Ammon's horn (tissue), 1 donor: ENCODE results near the gene ZBTB8OS.
A peak's percentile ranks its signal among the peaks of the same experiment; 100 is the strongest.
"Not testable (repeated sequence)": the region's sequence is repeated elsewhere in the genome, so short reads cannot be mapped to it uniquely, and the experiment has no call there.

Source experiments
- DNase-seq: peaks from one replicate; pipeline ENCODE4 v3.0.0-alpha.2; 2016; ENCODE audit warnings: low spot score

The ZBTB8OS gene

DNA sequence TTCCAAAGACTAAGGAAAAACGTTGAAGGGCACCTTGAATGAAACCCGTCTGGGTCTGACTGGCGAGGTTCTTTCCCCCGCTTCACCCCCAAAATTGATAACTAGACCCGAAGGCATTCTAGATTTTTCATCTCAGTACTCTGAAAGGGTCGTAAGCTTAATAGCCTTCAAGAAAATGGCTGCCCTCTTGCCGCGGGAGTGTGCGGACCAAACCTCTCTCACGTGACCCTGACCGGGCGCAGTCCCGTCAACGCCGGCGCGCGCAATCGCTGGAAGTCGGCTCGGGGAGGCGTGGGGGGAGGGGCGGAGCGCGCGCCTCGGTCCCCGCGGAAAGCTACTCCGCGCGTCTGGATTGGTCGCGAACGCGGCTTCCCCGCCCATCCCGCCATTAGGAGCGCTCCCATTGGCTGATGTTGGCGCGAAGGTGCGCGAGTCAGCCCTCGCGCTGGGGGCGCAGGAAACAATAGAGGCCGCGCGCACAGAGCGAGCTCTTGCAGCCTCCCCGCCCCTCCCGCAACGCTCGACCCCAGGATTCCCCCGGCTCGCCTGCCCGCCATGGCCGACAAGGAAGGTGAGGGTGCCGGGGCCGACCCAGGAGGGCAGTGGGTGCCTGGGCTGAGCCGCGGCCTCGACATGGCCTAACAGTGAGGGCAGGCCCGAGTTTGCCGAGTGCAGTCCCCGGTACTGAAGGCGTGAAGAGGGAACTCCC is 556 bp upstream of the ZBTB8OS start, which contains the start of gene RBBP4:
RBBP4 (plus strand) TSS at position 457 of the 709 bp plus-strand sequence; CDS start at position 556, 99 bp downstream.
- peak; percentile 97 for DNase-seq

DNA sequence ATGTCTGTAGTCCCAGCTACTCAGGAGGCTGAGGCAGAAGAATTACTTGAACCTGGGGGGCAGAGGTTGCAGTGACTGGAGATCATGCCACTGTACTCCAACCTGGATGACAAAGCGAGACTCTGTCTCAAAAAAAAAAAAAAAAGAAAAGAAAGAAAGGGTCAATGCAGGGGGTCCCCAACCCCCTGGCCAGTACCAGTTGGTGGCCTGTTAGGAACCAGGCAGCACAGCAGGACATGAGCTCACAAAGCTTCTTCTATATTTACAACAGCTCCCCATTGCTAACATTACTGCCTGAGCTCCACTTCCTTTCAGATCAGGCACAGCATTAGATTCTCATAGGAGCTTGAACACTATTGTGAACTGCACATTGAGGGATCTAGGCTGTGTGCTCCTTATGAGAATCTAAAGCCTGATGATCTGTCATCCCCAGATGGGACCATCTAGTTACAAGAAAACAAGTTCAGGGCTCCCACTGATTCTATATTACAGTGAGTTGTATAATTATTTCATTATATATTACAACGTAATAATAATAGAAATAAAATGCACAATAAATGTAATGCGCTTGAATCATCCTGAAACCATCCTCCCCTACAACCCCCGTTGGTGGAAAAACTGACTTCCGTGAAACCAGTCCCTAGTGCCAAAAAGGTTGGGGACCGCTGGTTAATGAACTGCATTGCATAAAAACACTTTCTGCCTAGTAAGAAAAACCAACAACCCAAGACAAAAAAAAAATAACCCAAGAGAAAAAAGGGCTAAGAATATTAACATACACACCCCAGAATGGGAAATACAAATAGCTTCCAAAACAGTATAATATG is 2.8 kb downstream of the ZBTB8OS start:
- no peak for DNase-seq

DNA sequence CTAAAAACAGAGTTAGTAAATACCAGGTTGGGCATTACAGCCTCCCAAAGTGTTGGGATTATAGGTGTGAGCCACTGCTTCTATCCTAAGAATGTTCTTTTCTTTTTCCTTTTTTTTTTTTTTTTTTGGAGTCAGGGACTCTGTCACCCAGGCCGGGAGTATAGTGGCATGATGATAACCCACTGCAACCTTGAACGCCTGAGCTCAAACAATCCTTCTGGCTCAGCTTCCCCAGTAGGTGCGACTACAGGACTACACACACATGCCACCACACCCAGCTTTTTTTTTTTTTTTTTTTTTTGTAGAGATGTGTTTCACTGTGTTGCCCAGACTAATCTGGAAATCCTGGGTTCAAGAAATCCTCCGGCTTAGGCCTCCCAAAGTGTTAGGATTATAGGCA is 5.9 kb downstream of the ZBTB8OS start:
- DNase-seq = no peak

DNA sequence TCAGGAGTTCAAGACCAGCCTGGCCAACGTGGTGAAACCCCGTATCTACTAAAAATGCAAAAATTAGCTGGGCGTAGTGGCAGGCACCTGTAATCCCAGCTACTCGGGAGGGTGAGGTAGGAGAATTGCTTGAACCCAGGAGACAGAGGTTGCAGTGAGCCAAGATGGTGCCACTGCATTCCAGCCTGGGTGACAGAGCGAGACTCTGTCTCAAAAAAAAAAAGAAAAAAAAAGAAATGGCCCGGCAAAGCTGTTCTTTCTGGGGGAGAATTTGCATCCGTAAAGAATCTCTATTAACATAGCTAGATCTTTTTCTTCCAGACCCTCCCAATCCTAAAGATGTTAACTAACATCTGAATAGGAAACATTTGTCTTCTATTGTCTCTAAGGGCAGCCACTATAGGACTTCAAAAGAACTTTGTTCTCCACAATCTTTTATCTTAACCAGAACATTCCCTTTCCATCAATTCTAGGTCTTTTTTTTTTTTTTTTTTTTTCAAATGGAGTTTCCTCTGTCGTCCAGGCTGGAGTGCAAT is 8.0 kb downstream of the ZBTB8OS start:
- not testable (repeated sequence) for DNase-seq

DNA sequence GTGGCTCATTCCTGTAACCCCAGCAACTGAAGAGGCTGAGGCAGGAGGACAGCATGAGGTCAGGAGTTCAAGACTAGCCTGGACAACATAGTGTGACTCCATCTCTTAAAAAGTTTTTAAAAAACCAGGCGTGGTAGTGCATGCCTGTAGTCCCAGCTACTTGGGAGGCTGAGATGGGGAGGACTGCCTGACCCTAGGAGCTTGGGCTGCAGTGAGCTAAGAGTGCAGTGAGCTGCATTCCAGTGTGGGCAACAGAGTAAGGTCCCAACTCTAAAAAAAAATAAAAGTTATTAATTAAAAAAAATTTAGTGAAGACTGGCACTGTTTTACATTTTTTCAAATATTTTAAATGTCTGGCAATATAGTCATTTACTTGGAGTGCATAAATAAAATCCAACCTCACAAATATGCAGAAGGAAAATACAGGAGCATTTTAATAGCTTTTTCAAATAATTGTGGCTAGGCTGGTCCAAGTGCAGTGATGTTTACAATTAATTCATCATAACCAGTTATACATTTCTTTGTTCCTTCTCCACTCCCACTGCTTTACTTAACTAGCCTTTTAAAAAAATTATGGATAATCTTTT is 10.8 kb downstream of the ZBTB8OS start:
- DNase-seq = no peak

DNA sequence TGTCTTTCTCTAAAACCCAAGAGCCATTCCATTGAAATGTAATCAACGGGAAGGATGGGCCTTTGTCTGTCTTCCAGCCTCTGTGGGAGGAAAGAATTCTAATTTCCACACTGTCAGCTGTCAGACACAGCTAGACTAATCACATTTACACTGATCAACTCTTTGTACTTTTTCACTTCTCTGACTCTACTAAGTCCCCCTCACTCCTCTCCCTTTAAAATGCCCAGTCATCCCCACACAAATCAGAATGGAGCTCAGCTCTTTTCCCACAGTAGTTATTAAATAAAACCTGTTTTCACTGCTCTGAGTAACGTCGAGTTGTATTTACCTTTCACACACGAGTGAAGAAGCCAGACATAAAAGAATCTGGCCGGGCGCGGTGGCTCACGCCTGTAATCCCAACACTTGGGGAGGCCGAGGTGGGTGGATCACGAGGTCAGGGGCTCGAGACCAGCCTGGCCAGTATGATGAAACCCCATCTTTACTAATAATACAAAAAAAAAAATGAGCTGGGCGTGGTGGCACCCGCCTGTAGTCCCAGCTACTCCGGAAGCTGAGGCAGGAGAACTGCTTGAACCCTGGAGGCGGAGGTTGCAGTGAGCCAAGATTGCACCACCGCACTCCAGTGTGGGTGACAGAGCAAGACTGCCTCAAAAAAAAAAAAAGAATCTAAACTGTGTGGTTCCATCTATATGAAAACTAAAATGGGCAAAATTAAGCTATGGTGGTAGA is 13.3 kb downstream of the ZBTB8OS start:
- DNase-seq = no peak

DNA sequence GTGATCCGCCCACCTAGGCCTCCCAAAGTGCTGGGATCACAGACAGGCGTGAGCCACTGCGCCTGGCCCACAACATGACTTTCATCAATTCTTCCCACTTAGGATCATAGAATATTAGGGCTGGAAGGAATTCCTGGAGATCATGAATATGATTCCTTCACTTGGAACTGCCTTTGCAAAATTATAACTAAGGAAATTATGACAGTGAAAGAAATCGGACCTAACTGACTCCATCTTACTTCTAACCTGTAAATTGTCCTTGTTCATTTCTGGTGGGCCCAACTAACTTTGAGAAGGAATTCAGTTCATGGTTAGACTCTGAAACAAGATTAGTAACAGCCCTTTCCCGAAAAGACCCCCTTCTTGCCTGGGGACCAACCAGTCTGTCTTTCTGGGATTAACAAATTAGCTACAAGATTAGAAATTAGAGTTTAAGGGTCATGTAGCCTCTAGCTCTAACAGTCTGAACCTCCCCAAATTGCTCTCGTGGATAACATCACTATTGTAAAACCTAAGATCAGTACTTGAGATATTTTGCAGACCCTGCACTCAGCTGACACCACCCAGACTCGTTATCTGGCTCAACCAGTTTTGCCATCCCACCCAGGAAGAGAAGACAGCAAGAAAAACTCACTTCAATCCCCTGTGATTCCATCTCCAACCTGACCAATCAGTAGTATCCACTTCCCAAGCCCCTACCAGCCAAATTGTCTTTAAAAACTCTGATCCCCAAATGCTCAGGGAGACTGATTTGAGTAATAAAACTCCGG is 14.7 kb downstream of the ZBTB8OS start:
- no peak for DNase-seq

DNA sequence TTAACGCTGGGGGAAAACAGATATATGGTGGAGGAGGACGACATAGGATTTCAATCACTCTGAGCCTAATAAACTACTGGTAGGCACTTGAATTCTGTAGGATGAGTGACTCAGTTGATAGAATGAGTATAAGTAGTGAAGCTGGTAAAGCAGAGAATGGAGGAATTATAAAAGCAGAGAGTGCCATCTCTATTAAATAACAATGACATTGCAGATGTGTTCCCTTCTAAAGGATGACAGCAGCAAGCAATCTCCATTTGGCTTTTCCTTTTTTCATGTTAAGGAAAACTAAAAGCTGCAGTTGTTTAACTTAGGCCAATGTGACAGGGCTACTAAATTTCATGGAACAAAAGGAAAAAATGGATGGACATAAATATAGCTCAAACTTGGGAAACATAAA is 17.5 kb downstream of the ZBTB8OS start:
- no peak for DNase-seq

DNA sequence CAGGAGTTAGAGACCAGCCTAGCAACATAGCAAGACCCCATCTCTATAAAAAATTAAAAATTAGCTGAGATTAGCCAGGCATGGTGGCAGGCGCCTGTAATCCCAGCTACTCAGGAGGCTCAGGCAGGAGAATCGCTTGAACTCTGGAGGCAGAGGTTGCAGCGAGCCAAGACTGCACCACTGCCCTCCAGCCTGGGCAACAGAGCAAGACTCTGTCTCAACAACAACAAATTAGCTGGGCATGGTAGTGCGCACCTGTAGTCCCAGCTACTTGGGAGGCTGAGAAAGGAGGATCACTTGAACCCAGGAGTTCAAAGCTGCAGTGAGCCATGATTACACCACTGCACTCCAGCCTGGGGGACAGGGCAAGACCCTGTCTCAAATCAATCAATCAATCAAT is 20.2 kb downstream of the ZBTB8OS start:
- not testable (repeated sequence) for DNase-seq

DNA sequence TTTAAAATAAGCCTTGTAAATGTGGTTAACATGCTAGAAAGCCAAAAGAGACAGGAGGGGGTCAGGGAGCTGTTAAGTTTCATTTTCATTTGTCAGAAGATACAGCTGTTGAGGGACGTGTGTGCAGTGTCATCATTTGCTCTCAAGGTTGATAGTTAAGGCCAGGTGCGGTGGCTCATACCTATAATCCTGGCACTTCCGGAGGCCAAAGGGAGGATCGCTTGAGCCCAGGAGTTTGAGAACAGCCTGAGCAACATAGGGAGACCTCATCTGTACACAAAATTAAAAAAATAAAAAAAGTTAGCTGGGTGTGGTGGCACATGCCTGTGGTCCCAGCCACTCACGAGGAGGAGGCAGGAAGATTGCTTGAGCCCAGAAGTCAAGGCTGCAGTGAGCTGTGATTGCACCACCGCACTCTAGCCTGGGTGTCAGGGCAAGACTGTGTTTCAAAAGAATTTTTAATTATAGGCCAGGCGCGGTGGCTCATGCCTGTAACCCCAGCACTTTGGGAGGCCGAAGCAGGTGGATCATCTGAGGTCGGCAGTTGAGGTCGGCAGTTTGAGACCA is 22.7 kb downstream of the ZBTB8OS start:
- DNase-seq = no peak

DNA sequence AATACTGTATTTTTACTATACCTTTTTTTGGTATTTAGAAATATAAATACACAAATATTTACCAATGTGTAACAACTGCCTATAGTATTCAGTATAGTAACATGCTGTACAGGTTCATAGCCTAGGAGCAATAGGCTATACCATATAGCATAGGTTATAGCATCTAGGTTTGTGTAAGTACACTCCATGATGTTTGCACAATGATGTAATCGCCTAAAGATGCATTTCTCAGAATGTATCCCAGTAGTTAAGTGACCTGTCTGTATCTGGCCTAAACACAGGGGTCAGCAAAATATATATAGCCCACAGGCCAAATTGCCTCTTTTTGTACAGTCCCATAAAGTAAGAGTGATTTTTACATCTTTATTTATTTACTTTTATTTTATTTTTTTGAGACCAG is 24.2 kb downstream of the ZBTB8OS start:
- no peak for DNase-seq

DNA sequence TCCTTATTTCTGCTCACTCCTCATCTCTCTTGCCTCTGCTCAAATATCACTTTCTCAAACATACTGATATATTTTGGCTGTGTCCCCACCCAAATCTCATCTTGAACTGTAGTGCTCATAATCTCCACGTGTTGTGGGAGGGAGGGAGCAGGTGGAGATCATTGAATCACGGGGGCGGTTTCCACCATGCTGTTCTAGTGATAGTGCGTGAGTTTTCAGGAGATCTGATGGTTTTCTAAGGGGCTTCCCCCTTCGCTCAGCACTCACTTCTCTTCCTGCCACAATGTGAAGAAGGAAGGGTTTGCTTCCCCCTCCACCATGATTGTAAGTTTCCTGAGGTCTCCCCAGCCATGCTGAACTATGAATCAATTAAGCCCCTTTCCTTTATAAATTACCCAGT is 26.6 kb downstream of the ZBTB8OS start:
- no peak for DNase-seq

DNA sequence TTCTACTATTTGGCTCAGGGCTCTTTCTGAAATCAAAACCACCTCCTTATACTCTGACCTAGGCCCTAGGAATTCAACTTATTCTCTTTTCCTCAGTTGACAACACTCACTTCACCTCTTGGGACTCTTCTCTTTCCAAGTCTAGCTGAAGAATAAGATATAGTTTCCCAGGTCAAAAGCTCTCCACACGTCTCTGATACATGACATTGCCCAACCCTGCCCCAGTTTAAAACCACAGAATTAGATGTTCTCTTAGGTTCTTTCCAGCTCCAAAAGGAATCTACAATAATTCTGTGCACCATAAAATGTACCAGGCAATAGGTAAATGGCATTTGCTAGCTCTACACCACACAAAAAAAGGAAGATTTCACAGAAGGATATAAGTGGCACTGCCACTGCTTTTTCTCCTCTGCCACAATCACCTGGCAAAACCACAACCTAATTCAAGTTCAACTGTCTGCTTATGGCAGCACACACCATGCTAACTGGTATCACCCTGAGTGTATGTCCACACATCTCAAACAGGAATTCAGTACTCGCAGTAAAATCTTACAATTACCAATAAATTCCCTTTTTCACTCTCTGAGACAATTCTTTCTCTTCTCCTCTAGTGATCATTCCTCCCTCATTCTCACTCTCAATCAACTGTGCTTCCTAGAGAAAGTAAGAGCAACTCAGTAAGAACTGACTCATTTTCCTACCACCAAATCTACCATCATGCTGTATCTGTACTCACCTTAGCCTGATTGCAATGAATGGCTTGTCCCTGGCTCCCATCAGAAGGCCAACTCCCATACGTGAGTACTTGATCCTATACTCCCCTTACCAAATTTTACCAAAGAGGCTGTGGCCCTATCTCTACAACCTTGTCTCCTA is 27.3 kb downstream of the ZBTB8OS start:
- no peak for DNase-seq

DNA sequence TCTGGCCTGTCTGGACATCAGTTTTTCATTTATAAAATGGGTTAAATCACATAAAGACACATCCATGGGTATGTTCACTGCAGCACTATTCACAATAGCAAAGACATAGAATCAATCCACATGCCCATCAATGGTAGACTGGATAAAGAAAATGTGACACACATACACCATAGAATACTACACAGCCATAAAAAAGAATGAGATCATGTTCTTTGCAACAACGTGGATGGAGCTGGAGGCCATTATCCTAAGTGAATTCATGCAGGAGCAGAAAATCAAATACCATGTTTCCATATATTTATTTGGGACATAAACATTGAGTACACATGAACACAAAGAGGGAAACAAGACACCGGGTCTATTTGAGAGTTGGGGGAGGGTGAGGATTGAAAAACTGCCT is 28.1 kb downstream of the ZBTB8OS start:
- DNase-seq = no peak

DNA sequence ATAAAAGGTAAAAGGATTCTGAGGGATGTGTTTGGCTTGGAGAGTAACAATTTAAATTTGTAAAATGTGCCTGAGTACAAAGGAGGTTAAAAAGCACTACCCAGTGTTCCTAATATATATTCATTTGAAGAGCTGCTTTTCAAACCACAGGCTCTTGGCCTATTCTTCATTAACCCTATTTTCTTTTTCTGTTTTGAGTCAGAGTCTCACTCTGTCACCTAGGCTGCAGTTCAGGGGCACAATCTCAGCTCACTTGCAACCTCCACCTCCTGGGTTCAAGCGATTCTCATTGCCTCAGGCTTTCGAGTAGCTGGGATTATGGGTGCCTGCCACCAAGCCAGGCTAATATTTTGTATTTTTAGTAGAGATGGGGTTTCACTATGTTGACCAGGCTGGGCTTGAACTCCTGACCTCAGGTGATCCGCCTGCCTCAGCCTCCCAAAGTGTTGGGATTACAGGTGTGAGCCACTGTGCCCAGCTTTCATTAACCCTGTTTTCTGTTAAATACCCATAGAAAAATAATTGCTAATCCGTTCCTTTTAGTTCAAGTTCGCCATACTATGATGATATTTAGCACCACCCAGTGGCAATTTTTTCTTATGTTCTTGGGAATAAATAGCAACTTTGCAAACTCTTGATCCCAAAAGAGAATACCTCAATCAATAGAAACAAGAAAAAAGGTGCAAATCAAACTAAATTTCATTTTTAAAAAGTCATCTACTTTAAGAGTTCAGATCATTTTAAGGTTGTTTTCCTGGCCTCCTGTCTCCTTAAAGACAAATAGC is 30.5 kb downstream of the ZBTB8OS start:
- peak; percentile 13 for DNase-seq

DNA sequence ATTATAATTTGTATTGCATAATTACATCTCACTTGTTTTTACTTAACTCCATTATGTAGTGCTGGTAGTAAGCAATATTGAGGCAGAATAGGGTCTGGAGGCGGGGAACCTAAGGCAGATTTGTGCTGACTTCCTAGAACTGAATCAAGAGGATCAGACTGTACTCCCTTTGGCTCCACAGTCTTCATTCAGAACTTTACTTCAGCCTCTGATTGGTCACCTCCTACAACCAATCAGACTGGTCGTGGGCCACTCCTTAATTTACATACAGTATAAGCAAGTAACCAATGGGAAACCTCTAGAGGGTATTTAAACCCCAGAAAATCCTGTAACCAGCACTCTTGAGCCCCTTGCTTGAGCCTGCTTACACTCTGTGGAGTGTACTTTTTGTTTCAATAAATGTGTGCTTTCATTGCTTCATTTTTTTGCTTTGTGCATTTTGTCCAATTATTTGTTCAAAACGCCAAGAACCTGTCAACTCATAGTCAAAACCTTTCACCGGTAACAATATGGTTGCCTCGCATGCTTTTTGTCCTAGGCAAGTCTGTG is 31.6 kb downstream of the ZBTB8OS start:
- no peak for DNase-seq

DNA sequence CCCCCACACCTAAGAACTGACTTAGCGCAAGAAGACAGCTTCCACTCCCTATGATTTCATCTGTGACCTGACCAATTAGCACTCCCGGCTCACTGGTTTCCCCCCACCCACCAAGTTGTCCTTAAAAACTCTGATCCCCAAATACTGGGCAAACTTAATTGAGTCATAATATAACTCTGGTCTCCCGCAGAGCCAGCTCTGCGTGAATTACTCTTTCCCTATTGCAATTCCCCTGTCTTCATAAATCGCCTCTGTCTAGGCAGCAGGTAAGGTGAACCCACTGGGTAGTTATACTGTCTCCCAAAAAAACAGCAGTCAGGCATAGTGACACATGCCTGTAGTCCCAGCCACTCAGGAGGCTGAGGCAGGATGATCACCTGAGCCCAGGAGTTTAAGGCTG is 36.9 kb downstream of the ZBTB8OS start:
- no peak for DNase-seq

DNA sequence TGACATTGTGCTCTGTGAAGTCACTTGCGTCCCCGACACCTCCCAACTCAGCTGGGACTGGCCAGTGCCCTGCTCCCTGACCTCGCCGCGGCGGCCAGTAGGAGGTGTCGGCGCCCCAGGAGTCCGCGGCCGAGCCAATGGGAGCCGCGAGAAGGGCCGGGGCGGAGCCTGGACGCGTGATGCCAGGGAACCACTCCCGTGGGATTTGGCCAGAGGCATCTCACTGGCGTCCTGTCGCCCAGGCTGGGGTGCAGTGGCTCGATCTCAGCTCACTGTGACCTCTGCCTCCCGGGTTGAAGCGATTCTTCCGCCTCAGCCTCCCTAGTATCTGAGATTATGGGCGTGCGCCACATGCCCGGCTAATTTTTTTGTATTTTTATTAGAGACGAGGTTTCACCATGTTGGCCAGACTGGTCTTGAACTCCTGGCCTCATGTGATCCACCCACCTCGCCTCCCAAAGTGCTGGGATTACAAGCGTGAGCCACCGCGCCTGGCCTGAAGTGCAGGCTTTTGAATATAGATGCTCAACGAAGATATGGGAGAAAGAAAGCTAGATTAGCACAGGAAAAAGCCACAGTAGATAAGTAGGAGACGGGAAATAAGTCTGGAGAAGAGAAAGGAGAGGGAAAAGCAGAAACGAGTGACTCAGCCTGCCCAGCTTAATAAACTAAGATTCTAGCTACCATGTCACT is 38.0 kb downstream of the ZBTB8OS start:
- DNase-seq = peak; percentile 92
